Heart left ventricle (tissue), 13 donors: ENCODE measurements around the gene FCN2.

Experiments used
- POLR2A ChIP-seq, 2 donors: fragments of 450-650 bp; IDR thresholded peaks; one replicate each; pipeline ENCODE4 v1.6.1; 2017; ENCODE audit warnings: antibody characterized with exemption in 2 of 2, mild to moderate bottlenecking in 2 of 2, moderate library complexity in 2 of 2
- TF ChIP-seq, protein P1 (sequence below), 12 donors: fragments of 200-600 bp; sonication (generic) in 4 of 12; IDR thresholded peaks; one replicate each; pipeline versions ENCODE4 v1.5.0 to v1.8.0; 2018 to 2022; ENCODE audit warnings: antibody characterized with exemption in 12 of 12, mild to moderate bottlenecking in 5 of 12
- donor health status: ischemic (EF 13 %, LVEDD 7.1; RV severe dilation, severe dysfunction).
- donor health status: DM: no; HTN: yes; CAD: no.
- donor health status: DM: no; HTN: no; CAD: no.
- donor health status: ischemic (EF 25% LVEDD 6.9; RV normal size, moderate dysfunction).
- donor health status: ischemic (EF 25% LVEDD 5.7; RV mildly dilated, moderate dysfunction).
- donor health status: ischemic (EF 35%, LVEDD 5.7; RV mildly dilated, moderate dysfunction).
- donor health status: nonischemic (EF 11% LVEDD 7.7; RV severe dilation, severe dysfunction).
- donor health status: DM: yes; HTN: yes; CAD: no.
- donor health status: PGD.
- donor health status: ischemic (EF 29% LVEDD 5.4; RV normal size, mild dysfunction).
- donor health status: nonischemic (EF 23%, LVEDD 6.1; RV moderate dilation, normal function).

DNA sequence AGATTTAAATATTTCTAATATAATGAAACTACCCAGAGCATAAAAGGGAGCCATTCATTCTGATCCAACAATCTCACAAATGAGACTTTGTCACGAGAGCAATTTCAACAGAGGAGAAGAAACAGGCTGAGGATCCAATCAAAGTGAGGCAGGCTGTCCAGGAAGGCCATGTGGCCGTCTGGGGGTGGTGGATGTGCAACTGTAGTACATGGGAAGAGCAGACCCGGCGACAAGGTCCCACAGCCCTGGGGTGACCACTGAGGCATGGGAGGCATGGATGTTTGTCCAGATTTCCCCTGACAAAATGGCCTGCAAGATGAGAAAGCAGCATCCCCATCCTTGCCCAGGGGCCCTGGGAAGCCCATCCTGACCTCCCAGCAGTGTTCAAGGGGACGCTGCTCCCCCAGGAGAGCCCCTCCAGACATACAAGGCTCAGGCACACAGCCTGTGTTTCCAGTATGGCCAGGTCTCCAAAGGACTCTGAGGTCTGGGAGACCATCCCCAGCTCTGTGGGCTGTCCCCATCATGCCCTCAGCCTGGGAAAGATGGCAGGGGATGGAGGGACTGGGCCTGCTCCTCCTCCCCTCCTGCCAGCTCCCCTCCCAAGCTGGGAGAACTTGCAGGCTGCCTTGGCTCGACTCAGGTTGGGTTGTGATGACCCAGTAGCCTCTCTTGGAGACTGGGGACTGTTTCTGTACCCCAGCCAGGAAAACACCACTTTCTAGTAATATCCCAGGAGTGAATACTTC lies 27.5 kb upstream of the FCN2 start:
- TF ChIP-seq POLR2A (IDR thresholded peaks at IDR 0.05): no peak
- TF ChIP-seq, protein P1, sequence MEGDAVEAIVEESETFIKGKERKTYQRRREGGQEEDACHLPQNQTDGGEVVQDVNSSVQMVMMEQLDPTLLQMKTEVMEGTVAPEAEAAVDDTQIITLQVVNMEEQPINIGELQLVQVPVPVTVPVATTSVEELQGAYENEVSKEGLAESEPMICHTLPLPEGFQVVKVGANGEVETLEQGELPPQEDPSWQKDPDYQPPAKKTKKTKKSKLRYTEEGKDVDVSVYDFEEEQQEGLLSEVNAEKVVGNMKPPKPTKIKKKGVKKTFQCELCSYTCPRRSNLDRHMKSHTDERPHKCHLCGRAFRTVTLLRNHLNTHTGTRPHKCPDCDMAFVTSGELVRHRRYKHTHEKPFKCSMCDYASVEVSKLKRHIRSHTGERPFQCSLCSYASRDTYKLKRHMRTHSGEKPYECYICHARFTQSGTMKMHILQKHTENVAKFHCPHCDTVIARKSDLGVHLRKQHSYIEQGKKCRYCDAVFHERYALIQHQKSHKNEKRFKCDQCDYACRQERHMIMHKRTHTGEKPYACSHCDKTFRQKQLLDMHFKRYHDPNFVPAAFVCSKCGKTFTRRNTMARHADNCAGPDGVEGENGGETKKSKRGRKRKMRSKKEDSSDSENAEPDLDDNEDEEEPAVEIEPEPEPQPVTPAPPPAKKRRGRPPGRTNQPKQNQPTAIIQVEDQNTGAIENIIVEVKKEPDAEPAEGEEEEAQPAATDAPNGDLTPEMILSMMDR (IDR thresholded peaks at IDR 0.05): no peak
